PC-9 (cell line): ENCODE data around the gene SLC4A2. TPM values are rescaled to one million over a fixed set of nuclear protein-coding genes. Genes with fewer than 3 reads are reported as not detected.

Experiments
- BruUV-seq: library from RNA; stranded (reverse); fragments of 400-500 nt; replicated peaks from 2 replicates; lab custom pipeline; 2021; lab: Mats Ljungman, UMichigan
- CTCF ChIA-PET: fragments of 300-600 bp; sonication (Branson Sonifier 250); formaldehyde crosslinking; loops from one replicate; lab custom pipeline; 2022; ENCODE audit warnings: antibody characterized with exemption; lab: Charles Lee
- POLR2A ChIA-PET: fragments of 300-600 bp; sonication (Branson Sonifier 250); formaldehyde crosslinking; loops from one replicate; lab custom pipeline; 2022; ENCODE audit warnings: antibody characterized with exemption; ENCODE audit not compliant: unreplicated experiment; lab: Charles Lee
- DNase-seq, 2 experiments: peaks; one replicate each; pipeline versions ENCODE4 v3.0.0 to v3.0.0-alpha.2; 2015 to 2022; ENCODE audit warnings: mixed read lengths in 1 of 2
- H2AFZ ChIP-seq: fragments of 200-600 bp; sonication (generic); 2 replicates; pipeline ENCODE4 v1.8.1; 2017; ENCODE audit warnings: antibody characterized with exemption
- H3F3A ChIP-seq: fragments of 200-600 bp; sonication (generic); 2 replicates; pipeline ENCODE4 v1.8.1; 2017; ENCODE audit warnings: antibody characterized with exemption, mild to moderate bottlenecking, low read depth; ENCODE audit not compliant: insufficient read depth
- H3K27ac ChIP-seq: fragments of 200-600 bp; sonication (generic); 2 replicates; pipeline ENCODE4 v1.6.1; 2016; ENCODE audit warnings: mixed run types
- H3K27me3 ChIP-seq: fragments of 200-600 bp; sonication (generic); 2 replicates; pipeline ENCODE4 v1.6.1; 2016; ENCODE audit warnings: low read depth, mixed run types; ENCODE audit not compliant: insufficient read depth
- H3K36me3 ChIP-seq: fragments of 200-600 bp; sonication (generic); 2 replicates; pipeline ENCODE4 v1.6.1; 2016; ENCODE audit warnings: low read depth, mixed run types
- H3K4me1 ChIP-seq: fragments of 200-600 bp; sonication (generic); replicated peaks from 2 replicates; pipeline ENCODE4 v1.6.1; 2016; ENCODE audit warnings: mixed run types; ENCODE audit not compliant: insufficient read depth
- H3K4me2 ChIP-seq: fragments of 200-600 bp; sonication (generic); 2 replicates; pipeline ENCODE4 v1.6.1; 2017; ENCODE audit warnings: mixed run types
- H3K4me3 ChIP-seq: fragments of 200-600 bp; sonication (generic); 2 replicates; pipeline ENCODE4 v1.6.1; 2016; ENCODE audit warnings: mixed run types
- H3K79me2 ChIP-seq: fragments of 200-600 bp; sonication (generic); 2 replicates; pipeline ENCODE4 v1.6.1; 2017; ENCODE audit warnings: low read depth, mixed run types
- H3K9me2 ChIP-seq: fragments of 200-600 bp; sonication (generic); 2 replicates; pipeline ENCODE4 v1.8.1; 2017; ENCODE audit warnings: mild to moderate bottlenecking; ENCODE audit not compliant: insufficient read depth
- H3K9me3 ChIP-seq: fragments of 200-600 bp; sonication (generic); 2 replicates; pipeline ENCODE4 v1.8.1; 2016; ENCODE audit warnings: low read depth; ENCODE audit not compliant: insufficient read depth
- H4K20me1 ChIP-seq: fragments of 200-600 bp; sonication (generic); 2 replicates; pipeline ENCODE4 v1.8.1; 2017; ENCODE audit not compliant: insufficient read depth
- EZH2 ChIP-seq: fragments of 200-600 bp; sonication (generic); IDR thresholded peaks from 2 replicates; pipeline ENCODE4 v1.8.0; 2017; ENCODE audit warnings: antibody characterized with exemption, low read depth
- intact Hi-C: fragments of 100-400 bp; cut with micrococcal nuclease; formaldehyde crosslinking; loops from one replicate; pipeline ENCODE4 v1.10.0; 2022; ENCODE audit not compliant: unreplicated experiment
- total RNA-seq: library from RNA; stranded (reverse); gene quantifications from 2 replicates; pipeline ENCODE4 v1.2.3, GENCODE V29; 2021
- TF ChIP-seq, protein P1 (sequence below): fragments of 200-600 bp; sonication (generic); conservative IDR thresholded peaks from 2 replicates; pipeline ENCODE4 v1.6.1; 2017; ENCODE audit warnings: mixed run types, antibody characterized with exemption, mild to moderate bottlenecking, moderate library complexity

The SLC4A2 gene
- total RNA-seq, 1 experiment from 2014 or later: 245 TPM

DNA sequence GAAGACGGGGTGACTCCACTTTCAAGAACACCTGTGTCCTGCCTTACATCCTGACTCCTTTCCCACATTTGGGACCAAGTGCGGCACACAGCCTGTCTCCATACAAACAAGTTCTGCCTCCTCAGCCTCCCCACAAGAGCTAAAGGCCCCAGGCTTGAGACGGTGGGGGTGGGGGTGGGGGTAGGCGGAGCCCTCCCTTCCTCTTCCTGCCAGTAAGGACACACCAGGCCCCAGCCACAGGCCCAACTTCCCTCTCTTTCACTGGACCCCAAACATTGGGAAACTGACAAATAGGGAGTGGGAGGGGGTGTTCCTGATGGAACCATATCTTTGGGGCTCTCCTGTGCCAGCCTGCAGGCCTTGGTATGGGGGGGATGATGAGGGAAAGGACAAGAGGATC is 6.3 kb upstream of the SLC4A2 start:
- no peaks in the 10 kb centered on the region for H3K9me2 ChIP-seq
- intact Hi-C loops: no loop called here
- no peak for TF ChIP-seq EZH2
- no peak overlapping the region for H3K27ac ChIP-seq
- no peak overlapping the region for H2AFZ ChIP-seq
- ChIA-PET POLR2A (interaction anchor here (0.7 kb wide), 1 partner anchor 172 kb away, joined by 7 read pairs; no protein-coding TSS in a partner anchor), CTCF (interaction anchor here (0.6 kb wide), 2 partner anchors 151 to 203 kb away, joined by 5 to 7 read pairs; no protein-coding TSS in a partner anchor)
- DNase-seq: no peak
- no peaks in the 10 kb centered on the region for H3K27me3 ChIP-seq
- H3K4me2 ChIP-seq: no peak overlapping the region
- no peaks in the 10 kb centered on the region for H3K79me2 ChIP-seq
- no TSS peak for BruUV-seq
- peaks cover 17% of the 10 kb centered on the region; the same call in 1 of the 2 replicates for H3F3A ChIP-seq
- no peaks in the 10 kb centered on the region for H4K20me1 ChIP-seq
- no peaks in the 10 kb centered on the region for H3K36me3 ChIP-seq
- peaks cover 6% of the 10 kb centered on the region for H3K4me1 ChIP-seq
- H3K4me3 ChIP-seq: no peak overlapping the region
- no peaks in the 10 kb centered on the region for H3K9me3 ChIP-seq

DNA sequence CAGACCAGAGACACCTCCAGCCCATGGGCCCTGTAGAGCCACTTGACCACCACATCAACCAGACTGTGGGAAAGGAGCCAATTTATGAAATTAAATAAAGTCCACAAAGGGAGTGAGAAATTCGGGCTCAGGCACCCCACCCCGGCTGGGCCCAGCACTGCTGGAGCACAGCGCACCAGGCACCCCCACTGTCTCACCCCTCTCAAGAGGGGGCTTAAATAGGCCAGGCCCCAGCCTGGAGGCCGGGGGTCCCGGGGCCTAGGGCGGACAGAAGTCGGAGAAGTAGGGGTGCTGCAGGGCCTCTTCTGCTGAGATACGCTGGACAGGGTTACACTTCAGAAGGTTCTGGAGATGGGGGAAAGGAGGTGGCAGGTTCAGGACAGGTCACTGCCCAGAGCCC is 5.6 kb upstream of the SLC4A2 start:
- Histone ChIP-seq H3K4me1 (peaks cover 11% of the 10 kb centered on the region), H2AFZ (no peak overlapping the region), H4K20me1 (no peaks in the 10 kb centered on the region), H3K79me2 (no peaks in the 10 kb centered on the region), H3K4me2 (no peak overlapping the region), H3K36me3 (no peaks in the 10 kb centered on the region), H3K27me3 (no peaks in the 10 kb centered on the region), H3K27ac (no peak overlapping the region), H3K9me2 (no peaks in the 10 kb centered on the region), H3F3A (peaks cover 21% of the 10 kb centered on the region; the same call in 1 of the 2 replicates), H3K4me3 (no peak overlapping the region), H3K9me3 (no peaks in the 10 kb centered on the region)
- ChIA-PET CTCF (no interaction called here), POLR2A (no interaction called here)
- TF ChIP-seq EZH2: no peak
- TF ChIP-seq, protein P1, sequence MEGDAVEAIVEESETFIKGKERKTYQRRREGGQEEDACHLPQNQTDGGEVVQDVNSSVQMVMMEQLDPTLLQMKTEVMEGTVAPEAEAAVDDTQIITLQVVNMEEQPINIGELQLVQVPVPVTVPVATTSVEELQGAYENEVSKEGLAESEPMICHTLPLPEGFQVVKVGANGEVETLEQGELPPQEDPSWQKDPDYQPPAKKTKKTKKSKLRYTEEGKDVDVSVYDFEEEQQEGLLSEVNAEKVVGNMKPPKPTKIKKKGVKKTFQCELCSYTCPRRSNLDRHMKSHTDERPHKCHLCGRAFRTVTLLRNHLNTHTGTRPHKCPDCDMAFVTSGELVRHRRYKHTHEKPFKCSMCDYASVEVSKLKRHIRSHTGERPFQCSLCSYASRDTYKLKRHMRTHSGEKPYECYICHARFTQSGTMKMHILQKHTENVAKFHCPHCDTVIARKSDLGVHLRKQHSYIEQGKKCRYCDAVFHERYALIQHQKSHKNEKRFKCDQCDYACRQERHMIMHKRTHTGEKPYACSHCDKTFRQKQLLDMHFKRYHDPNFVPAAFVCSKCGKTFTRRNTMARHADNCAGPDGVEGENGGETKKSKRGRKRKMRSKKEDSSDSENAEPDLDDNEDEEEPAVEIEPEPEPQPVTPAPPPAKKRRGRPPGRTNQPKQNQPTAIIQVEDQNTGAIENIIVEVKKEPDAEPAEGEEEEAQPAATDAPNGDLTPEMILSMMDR: no peak
- BruUV-seq: no TSS peak
- DNase-seq: no peak
- intact Hi-C loops: no loop called here

DNA sequence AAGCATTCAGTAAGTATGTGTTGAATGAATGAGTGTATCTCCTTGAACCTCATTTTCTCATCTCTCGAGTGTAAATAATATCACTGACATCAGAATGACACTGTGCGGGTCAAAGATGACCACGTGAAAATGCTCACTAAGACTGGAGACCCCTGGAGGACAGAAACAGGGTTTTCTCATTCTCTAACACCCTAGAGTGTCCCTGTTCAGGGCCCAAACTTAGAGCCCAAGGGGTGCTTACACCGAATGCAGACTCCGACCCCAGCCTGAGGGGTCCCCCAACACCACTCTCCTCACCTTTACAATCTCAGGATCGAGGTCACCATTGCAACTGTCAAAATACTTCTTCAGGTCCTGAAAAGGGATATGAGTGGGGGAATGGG is 3.1 kb upstream of the SLC4A2 start:
- BruUV-seq: no TSS peak
- CTCF ChIA-PET: no interaction called here
- no peak overlapping the region for H3K4me3 ChIP-seq

More for the DNA sequence above, 3.1 kb upstream of the SLC4A2 start:
- Histone ChIP-seq H2AFZ (no peak overlapping the region), H3K36me3 (no peaks in the 10 kb centered on the region), H3K4me1 (peaks cover 25% of the 10 kb centered on the region), H3K4me2 (peak overlapping the region; percentile 98), H3K9me2 (no peaks in the 10 kb centered on the region), H3K9me3 (no peaks in the 10 kb centered on the region), H3K79me2 (peaks cover 18% of the 10 kb centered on the region), H3K27me3 (no peaks in the 10 kb centered on the region), H4K20me1 (no peaks in the 10 kb centered on the region), H3K27ac (no peak overlapping the region), H3F3A (peaks cover 30% of the 10 kb centered on the region; the same call in 1 of the 2 replicates)
- POLR2A ChIA-PET: no interaction called here
- no peak for DNase-seq
- intact Hi-C loops: no loop called here
- no peak for TF ChIP-seq EZH2
- TF ChIP-seq, protein P1: no peak
